ENCODE results near the gene SORT1.

Gene SORT1

GRCh38 chr1:109272831-109273547 is 124.7 kb downstream of the SORT1 start:
- ATAC-seq: no peak
- TF ChIP-seq GLIS3 (CRISPR knock-in tag; IDR thresholded peaks at IDR 0.05) (no peak), ZFP3 (CRISPR knock-in tag; IDR thresholded peaks at IDR 0.05) (no peak), CREB5 (CRISPR knock-in tag; IDR thresholded peaks at IDR 0.05; ENCODE audit: low read depth) (no peak), ISL1 (CRISPR knock-in tag; IDR thresholded peaks at IDR 0.05) (no peak), TSHZ2 (CRISPR knock-in tag; IDR thresholded peaks at IDR 0.05) (no peak), CSRNP3 (CRISPR knock-in tag; IDR thresholded peaks at IDR 0.05) (no peak), ZC3H10 (CRISPR knock-in tag; IDR thresholded peaks at IDR 0.05) (no peak), ARNTL (CRISPR knock-in tag; IDR thresholded peaks at IDR 0.05; ENCODE audit: borderline replicate concordance, low read depth) (no peak), ZNF70 (CRISPR knock-in tag; IDR thresholded peaks at IDR 0.05) (no peak), BACH2 (CRISPR knock-in tag; IDR thresholded peaks at IDR 0.05; ENCODE audit: borderline replicate concordance) (no peak)

- TF ChIP-seq TSHZ2 (CRISPR knock-in tag; IDR thresholded peaks at IDR 0.05): no peak
- TF ChIP-seq TCF4 (CRISPR knock-in tag; IDR thresholded peaks at IDR 0.05; ENCODE audit: borderline replicate concordance): no peak
- no peak for TF ChIP-seq PATZ1 (CRISPR knock-in tag; IDR thresholded peaks at IDR 0.05; ENCODE audit: borderline replicate concordance)
- no peak for TF ChIP-seq POU6F1 (CRISPR knock-in tag; IDR thresholded peaks at IDR 0.05; ENCODE audit: borderline replicate concordance, low read depth)
- TF ChIP-seq CSRNP3 (CRISPR knock-in tag; IDR thresholded peaks at IDR 0.05): no peak
- no peak for ATAC-seq
These were observed 125.5 kb downstream of the SORT1 start for GRCh38 chr1:109272021-109272799.

Measured in SK-N-SH treated with all-trans-retinoic acid at 6 μM for 48 hours (cell line).